Measurements from ENCODE around the gene PPP2R3B. TPM values are rescaled to one million over a fixed set of nuclear protein-coding genes. Genes with fewer than 3 reads are reported as not detected.

Gene PPP2R3B
- total and polyA plus RNA-seq, 11 donors: 60.9 to 186 (median 113) TPM

GRCh38 chrX:355329-356050 lies 31.2 kb downstream of the PPP2R3B start:
- intact Hi-C loops (cut with DNase I): no loop called here
- no peak for DNase-seq

GRCh38 chrX:353566-354535 lies 32.9 kb downstream of the PPP2R3B start:
- DNase-seq: peak in 3 of 5 donors; percentile 12 to 37 (median 16)
- H3K27me3 ChIP-seq: no peaks in the 10 kb centered on the region
- TF ChIP-seq CTCF (IDR thresholded peaks at IDR 0.05) (no peak), POLR2A (IDR thresholded peaks at IDR 0.05) (no peak)
- no peak overlapping the region for H3K27ac ChIP-seq
- H3K9me3 ChIP-seq: peaks cover 0 to under 1% (median 0%) of the 10 kb centered on the region in 12 donors
- H3K4me1 ChIP-seq: peaks cover 0 to 11% (median 3%) of the 10 kb centered on the region in 12 donors
- no peak for ATAC-seq
- intact Hi-C loops (cut with DNase I): no loop called here
- H3K36me3 ChIP-seq: peaks cover 0 to 18% (median 0%) of the 10 kb centered on the region in 9 donors
- WGBS, 4 donors: 94 to 96% (median 95%) methylated on average over 28 to 39 of the region's 39 CpGs
- H3K4me3 ChIP-seq: no peak overlapping the region

More at GRCh38 chrX:355329-356050, 31.2 kb downstream of the PPP2R3B start:
- no peaks in the 10 kb centered on the region for H3K27me3 ChIP-seq
- no peak for ATAC-seq
- no peak overlapping the region for H3K4me3 ChIP-seq
- peaks cover 0 to 17% (median 10%) of the 10 kb centered on the region in 12 donors for H3K9me3 ChIP-seq
- H3K4me1 ChIP-seq: peaks cover 0 to 11% (median 0%) of the 10 kb centered on the region in 12 donors
- H3K27ac ChIP-seq: no peak overlapping the region
- no peak for TF ChIP-seq POLR2A (IDR thresholded peaks at IDR 0.05)
- no peak for TF ChIP-seq CTCF (IDR thresholded peaks at IDR 0.05)
- WGBS, 4 donors: 90 to 95% (median 94%) methylated on average over 34 to 35 of the region's 35 CpGs
- peaks cover 0 to 28% (median 9%) of the 10 kb centered on the region in 9 donors for H3K36me3 ChIP-seq

- Histone ChIP-seq H3K9me3 (no peaks in the 10 kb centered on the region), H3K4me1 (peaks cover 0 to 13% (median 6%) of the 10 kb centered on the region in 12 donors), H3K36me3 (peaks cover 0 to 18% (median 0%) of the 10 kb centered on the region in 9 donors), H3K4me3 (no peak overlapping the region), H3K27me3 (no peaks in the 10 kb centered on the region), H3K27ac (no peak overlapping the region)
- intact Hi-C loops (cut with DNase I): no loop called here
- TF ChIP-seq POLR2A (IDR thresholded peaks at IDR 0.05): no peak
- no peak for TF ChIP-seq CTCF (IDR thresholded peaks at IDR 0.05)
- WGBS, 4 donors: 87 to 93% (median 90%) methylated on average over 39 of the region's 39 CpGs
- DNase-seq (peak in 2 of 5 donors; percentile 19 to 41), ATAC-seq (no peak)
Observed at GRCh38 chrX:352582-353314, 34.0 kb downstream of the PPP2R3B start.

Data from heart left ventricle (tissue), 16 donors.